GM23338 (cell line): ENCODE measurements around the gene HDAC9. TPM values are rescaled to one million over a fixed set of nuclear protein-coding genes. Genes with fewer than 3 reads are reported as not detected.

Source experiments
- ATAC-seq: fragments of 200-7000 bp; cut with Tn5 transposase; 3 replicates; pipeline ENCODE4 v1.9.1; 2020
- DNase-seq: peaks from one replicate; pipeline ENCODE4 v3.0.0-alpha.2; 2015; ENCODE audit warnings: low spot score
- H2AFZ ChIP-seq: fragments of 200-600 bp; sonication (generic); 2 replicates; pipeline ENCODE4 v1.8.0; 2016; ENCODE audit warnings: antibody characterized with exemption, mild to moderate bottlenecking, moderate library complexity
- H3F3A ChIP-seq: fragments of 200-600 bp; sonication (generic); replicated peaks from 2 replicates; pipeline ENCODE4 v1.8.0; 2017; ENCODE audit warnings: antibody characterized with exemption, mixed run types, low read depth
- H3K27ac ChIP-seq: fragments of 200-600 bp; sonication (generic); 2 replicates; pipeline ENCODE4 v1.6.1; 2016; ENCODE audit warnings: low read depth
- H3K27me3 ChIP-seq: fragments of 200-600 bp; sonication (generic); 2 replicates; pipeline ENCODE4 v1.8.0; 2016; ENCODE audit warnings: mild to moderate bottlenecking, mixed run types, moderate library complexity; ENCODE audit not compliant: insufficient read depth
- H3K36me3 ChIP-seq: fragments of 200-600 bp; sonication (generic); 2 replicates; pipeline ENCODE4 v1.8.0; 2016; ENCODE audit warnings: mild to moderate bottlenecking; ENCODE audit not compliant: insufficient read depth
- H3K4me1 ChIP-seq: fragments of 200-600 bp; sonication (generic); 2 replicates; pipeline ENCODE4 v1.8.0; 2016; ENCODE audit warnings: mild to moderate bottlenecking, moderate library complexity; ENCODE audit not compliant: insufficient read depth
- H3K4me2 ChIP-seq: fragments of 200-600 bp; sonication (generic); 2 replicates; pipeline ENCODE4 v1.7.1; 2017; ENCODE audit warnings: mixed run types
- H3K4me3 ChIP-seq: fragments of 200-600 bp; sonication (generic); 2 replicates; pipeline ENCODE4 v1.6.1; 2016; ENCODE audit warnings: mixed run types
- H3K79me2 ChIP-seq: fragments of 200-600 bp; sonication (generic); replicated peaks from 2 replicates; pipeline ENCODE4 v1.8.0; 2017; ENCODE audit warnings: mild to moderate bottlenecking; ENCODE audit not compliant: insufficient read depth
- H3K9me2 ChIP-seq: fragments of 200-600 bp; sonication (generic); 2 replicates; pipeline ENCODE4 v1.8.0; 2017; ENCODE audit not compliant: insufficient read depth
- H4K20me1 ChIP-seq: fragments of 200-600 bp; sonication (generic); replicated peaks from 2 replicates; pipeline ENCODE4 v1.8.0; 2017; ENCODE audit warnings: mild to moderate bottlenecking; ENCODE audit not compliant: insufficient read depth
- H3K27ac Mint-ChIP-seq: 2 replicates; pipeline ENCODE4 v1.8.0; 2020; ENCODE audit warnings: inconsistent platforms, mild to moderate bottlenecking, moderate library complexity, mixed read lengths
- H3K27me3 Mint-ChIP-seq: 3 replicates; pipeline ENCODE4 v1.8.0; 2022; ENCODE audit warnings: low read depth, mild to moderate bottlenecking, moderate library complexity, mixed read lengths, inconsistent platforms; ENCODE audit not compliant: insufficient read depth, poor library complexity
- H3K36me3 Mint-ChIP-seq: 3 replicates; pipeline ENCODE4 v1.8.0; 2021; ENCODE audit warnings: low read depth, mild to moderate bottlenecking, inconsistent platforms, moderate library complexity, mixed read lengths
- H3K4me1 Mint-ChIP-seq: 3 replicates; pipeline ENCODE4 v1.8.0; 2020; ENCODE audit warnings: mild to moderate bottlenecking, inconsistent platforms, mixed read lengths
- H3K4me3 Mint-ChIP-seq: 3 replicates; pipeline ENCODE4 v1.8.0; 2021; ENCODE audit warnings: moderate library complexity, mild to moderate bottlenecking, inconsistent platforms, mixed read lengths
- H3K9me3 Mint-ChIP-seq: 3 replicates; pipeline ENCODE4 v1.8.0; 2020; ENCODE audit warnings: moderate library complexity, mild to moderate bottlenecking, inconsistent platforms, mixed read lengths
- CREB1 ChIP-seq: fragments of 250-450 bp; sonication (Bioruptor Pico); IDR thresholded peaks from 2 replicates; pipeline ENCODE4 v1.5.0; 2020; ENCODE audit warnings: low read depth, mild to moderate bottlenecking, moderate library complexity
- EZH2 ChIP-seq: fragments of 200-600 bp; sonication (generic); IDR thresholded peaks from one replicate; pipeline ENCODE4 v1.8.0; 2017; ENCODE audit warnings: antibody characterized with exemption, mild to moderate bottlenecking, low read depth; ENCODE audit not compliant: unreplicated experiment
- EZH2phosphoT487 ChIP-seq: fragments of 200-600 bp; sonication (generic); IDR thresholded peaks from one replicate; pipeline ENCODE4 v1.8.1; 2018; ENCODE audit warnings: antibody characterized with exemption; ENCODE audit not compliant: unreplicated experiment
- JUNB ChIP-seq: IDR thresholded peaks from one replicate; pipeline ENCODE4 v1.6.1; 2016; ENCODE audit warnings: antibody characterized with exemption; ENCODE audit not compliant: unreplicated experiment
- NANOG ChIP-seq: IDR thresholded peaks from 2 replicates; pipeline ENCODE4 v1.6.1; 2016; ENCODE audit warnings: antibody characterized with exemption, borderline replicate concordance
- POLR2AphosphoS5 ChIP-seq: IDR thresholded peaks from 2 replicates; pipeline ENCODE4 v1.6.1; 2016; ENCODE audit warnings: antibody characterized with exemption, low read depth
- STAT1 ChIP-seq: IDR thresholded peaks from one replicate; pipeline ENCODE4 v1.6.1; 2016; ENCODE audit warnings: antibody characterized with exemption; ENCODE audit not compliant: unreplicated experiment
- ZNF114 ChIP-seq: fragments of 250-450 bp; sonication (Bioruptor Pico); IDR thresholded peaks from 2 replicates; pipeline ENCODE4 v1.5.0; 2020; ENCODE audit warnings: mild to moderate bottlenecking, moderate library complexity
- ZNF331 ChIP-seq: fragments of 250-450 bp; sonication (Bioruptor Pico); IDR thresholded peaks from 2 replicates; pipeline ENCODE4 v1.5.0; 2020; ENCODE audit warnings: low read depth, mild to moderate bottlenecking, moderate library complexity
- polyA plus RNA-seq: library from polyadenylated mRNA; unstranded; fragments of >200 nt; fragmentation: Nextera tagmentation; extraction: Ambion mirVana; gene quantifications from 2 replicates; pipeline ENCODE4 v1.2.1, GENCODE V29; 2016
- total RNA-seq: library from RNA; depleted of rRNA; stranded (reverse); fragments of >200 nt; shearing (Covaris generic); gene quantifications from 2 replicates; pipeline ENCODE4 v1.2.3, GENCODE V29; 2014
- TF ChIP-seq, protein P1 (sequence below): IDR thresholded peaks from 2 replicates; pipeline ENCODE4 v1.6.1; 2016; ENCODE audit warnings: antibody characterized with exemption
- TF ChIP-seq, protein P2 (sequence below), 2 experiments: fragments of 200-600 bp in 1 of 2; sonication (generic) in 1 of 2; conservative IDR thresholded peaks; 2 replicates each; pipeline versions ENCODE4 v1.5.1 to v1.6.1; 2016 to 2017; ENCODE audit warnings: antibody characterized with exemption in 2 of 2, low read depth in 2 of 2, mild to moderate bottlenecking in 2 of 2, moderate library complexity in 1 of 2
- TF ChIP-seq, protein P3 (sequence below): fragments of 250-450 bp; sonication (Bioruptor Pico); IDR thresholded peaks from 2 replicates; pipeline ENCODE4 v1.5.0; 2020; ENCODE audit warnings: mild to moderate bottlenecking, moderate library complexity
- TF ChIP-seq, protein P4 (sequence below): IDR thresholded peaks from one replicate; pipeline ENCODE4 v1.6.1; 2018; ENCODE audit warnings: antibody characterized with exemption; ENCODE audit not compliant: unreplicated experiment

HDAC9 gene
- total and polyA plus RNA-seq, 2 experiments from 2014 or later, result 8.3 to 18.5 TPM

DNA sequence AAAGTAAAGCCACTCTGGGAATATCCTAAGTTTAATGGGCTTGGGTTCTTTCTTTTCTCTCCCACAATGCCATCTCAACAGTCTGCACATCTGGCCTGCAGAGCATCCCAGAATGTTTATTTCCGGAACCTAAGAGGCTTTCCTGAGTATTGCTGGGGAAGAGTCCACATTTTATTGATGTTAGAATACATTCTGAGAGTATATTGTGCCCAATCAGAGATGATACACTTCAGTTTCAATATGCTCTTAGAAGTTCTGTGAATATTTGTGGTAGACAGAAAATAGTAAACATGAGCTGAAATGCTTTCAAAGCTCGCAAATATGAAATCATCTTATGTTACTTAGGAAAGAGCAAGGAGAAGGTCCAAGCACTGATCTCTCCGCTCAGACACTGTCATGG, 421.3 kb downstream of the HDAC9 start (continued):
- TF ChIP-seq ZNF331 (CRISPR knock-in tag), result no peak

DNA sequence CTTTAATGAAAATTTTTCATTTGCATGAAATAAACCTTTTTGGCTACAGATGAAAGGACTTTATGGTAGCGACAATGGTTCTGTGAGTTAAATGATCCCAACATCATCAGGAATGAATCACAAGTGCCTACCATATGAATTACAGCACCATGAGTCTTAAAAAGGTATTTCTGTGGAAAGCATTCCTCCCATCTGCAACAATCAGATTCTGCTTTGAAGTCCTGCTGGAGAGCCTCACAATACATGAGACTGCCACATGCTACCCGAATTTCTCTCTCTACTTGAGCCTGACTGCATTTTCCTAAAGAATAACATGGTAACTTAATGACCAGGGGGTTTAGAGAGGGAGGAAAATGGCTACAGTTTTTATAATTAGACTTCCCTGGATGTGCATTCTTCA, 431.6 kb downstream of the HDAC9 start:
- Histone ChIP-seq H4K20me1 (no peaks in the 10 kb centered on the region), H3K27ac (no peak overlapping the region), H3K79me2 (no peaks in the 10 kb centered on the region), H3K4me2 (no peak overlapping the region), H3K9me2 (no peaks in the 10 kb centered on the region), H3F3A (no peaks in the 10 kb centered on the region), H3K36me3 (no peaks in the 10 kb centered on the region), H3K27me3 (no peaks in the 10 kb centered on the region), H3K4me1 (no peaks in the 10 kb centered on the region), H3K4me3 (no peak overlapping the region), H2AFZ (no peak overlapping the region)
- H3K9me3 Mint-ChIP-seq, result no peaks in the 10 kb centered on the region
- H3K27me3 Mint-ChIP-seq, result no peaks in the 10 kb centered on the region
- no peak overlapping the region for H3K27ac Mint-ChIP-seq
- no peaks in the 10 kb centered on the region for H3K4me1 Mint-ChIP-seq
- TF ChIP-seq STAT1 (no peak), ZNF114 (CRISPR knock-in tag) (no peak), EZH2phosphoT487 (no peak), JUNB (no peak), EZH2 (no peak), NANOG (no peak), ZNF331 (CRISPR knock-in tag) (no peak), POLR2AphosphoS5 (no peak), CREB1 (CRISPR knock-in tag) (no peak)
- TF ChIP-seq, protein P1, sequence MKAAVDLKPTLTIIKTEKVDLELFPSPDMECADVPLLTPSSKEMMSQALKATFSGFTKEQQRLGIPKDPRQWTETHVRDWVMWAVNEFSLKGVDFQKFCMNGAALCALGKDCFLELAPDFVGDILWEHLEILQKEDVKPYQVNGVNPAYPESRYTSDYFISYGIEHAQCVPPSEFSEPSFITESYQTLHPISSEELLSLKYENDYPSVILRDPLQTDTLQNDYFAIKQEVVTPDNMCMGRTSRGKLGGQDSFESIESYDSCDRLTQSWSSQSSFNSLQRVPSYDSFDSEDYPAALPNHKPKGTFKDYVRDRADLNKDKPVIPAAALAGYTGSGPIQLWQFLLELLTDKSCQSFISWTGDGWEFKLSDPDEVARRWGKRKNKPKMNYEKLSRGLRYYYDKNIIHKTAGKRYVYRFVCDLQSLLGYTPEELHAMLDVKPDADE, result no peak
- TF ChIP-seq, protein P2, sequence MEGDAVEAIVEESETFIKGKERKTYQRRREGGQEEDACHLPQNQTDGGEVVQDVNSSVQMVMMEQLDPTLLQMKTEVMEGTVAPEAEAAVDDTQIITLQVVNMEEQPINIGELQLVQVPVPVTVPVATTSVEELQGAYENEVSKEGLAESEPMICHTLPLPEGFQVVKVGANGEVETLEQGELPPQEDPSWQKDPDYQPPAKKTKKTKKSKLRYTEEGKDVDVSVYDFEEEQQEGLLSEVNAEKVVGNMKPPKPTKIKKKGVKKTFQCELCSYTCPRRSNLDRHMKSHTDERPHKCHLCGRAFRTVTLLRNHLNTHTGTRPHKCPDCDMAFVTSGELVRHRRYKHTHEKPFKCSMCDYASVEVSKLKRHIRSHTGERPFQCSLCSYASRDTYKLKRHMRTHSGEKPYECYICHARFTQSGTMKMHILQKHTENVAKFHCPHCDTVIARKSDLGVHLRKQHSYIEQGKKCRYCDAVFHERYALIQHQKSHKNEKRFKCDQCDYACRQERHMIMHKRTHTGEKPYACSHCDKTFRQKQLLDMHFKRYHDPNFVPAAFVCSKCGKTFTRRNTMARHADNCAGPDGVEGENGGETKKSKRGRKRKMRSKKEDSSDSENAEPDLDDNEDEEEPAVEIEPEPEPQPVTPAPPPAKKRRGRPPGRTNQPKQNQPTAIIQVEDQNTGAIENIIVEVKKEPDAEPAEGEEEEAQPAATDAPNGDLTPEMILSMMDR (conservative IDR thresholded peaks at IDR 0.05; ENCODE audit: low read depth in 2 of 2), result no peak
- TF ChIP-seq, protein P3, sequence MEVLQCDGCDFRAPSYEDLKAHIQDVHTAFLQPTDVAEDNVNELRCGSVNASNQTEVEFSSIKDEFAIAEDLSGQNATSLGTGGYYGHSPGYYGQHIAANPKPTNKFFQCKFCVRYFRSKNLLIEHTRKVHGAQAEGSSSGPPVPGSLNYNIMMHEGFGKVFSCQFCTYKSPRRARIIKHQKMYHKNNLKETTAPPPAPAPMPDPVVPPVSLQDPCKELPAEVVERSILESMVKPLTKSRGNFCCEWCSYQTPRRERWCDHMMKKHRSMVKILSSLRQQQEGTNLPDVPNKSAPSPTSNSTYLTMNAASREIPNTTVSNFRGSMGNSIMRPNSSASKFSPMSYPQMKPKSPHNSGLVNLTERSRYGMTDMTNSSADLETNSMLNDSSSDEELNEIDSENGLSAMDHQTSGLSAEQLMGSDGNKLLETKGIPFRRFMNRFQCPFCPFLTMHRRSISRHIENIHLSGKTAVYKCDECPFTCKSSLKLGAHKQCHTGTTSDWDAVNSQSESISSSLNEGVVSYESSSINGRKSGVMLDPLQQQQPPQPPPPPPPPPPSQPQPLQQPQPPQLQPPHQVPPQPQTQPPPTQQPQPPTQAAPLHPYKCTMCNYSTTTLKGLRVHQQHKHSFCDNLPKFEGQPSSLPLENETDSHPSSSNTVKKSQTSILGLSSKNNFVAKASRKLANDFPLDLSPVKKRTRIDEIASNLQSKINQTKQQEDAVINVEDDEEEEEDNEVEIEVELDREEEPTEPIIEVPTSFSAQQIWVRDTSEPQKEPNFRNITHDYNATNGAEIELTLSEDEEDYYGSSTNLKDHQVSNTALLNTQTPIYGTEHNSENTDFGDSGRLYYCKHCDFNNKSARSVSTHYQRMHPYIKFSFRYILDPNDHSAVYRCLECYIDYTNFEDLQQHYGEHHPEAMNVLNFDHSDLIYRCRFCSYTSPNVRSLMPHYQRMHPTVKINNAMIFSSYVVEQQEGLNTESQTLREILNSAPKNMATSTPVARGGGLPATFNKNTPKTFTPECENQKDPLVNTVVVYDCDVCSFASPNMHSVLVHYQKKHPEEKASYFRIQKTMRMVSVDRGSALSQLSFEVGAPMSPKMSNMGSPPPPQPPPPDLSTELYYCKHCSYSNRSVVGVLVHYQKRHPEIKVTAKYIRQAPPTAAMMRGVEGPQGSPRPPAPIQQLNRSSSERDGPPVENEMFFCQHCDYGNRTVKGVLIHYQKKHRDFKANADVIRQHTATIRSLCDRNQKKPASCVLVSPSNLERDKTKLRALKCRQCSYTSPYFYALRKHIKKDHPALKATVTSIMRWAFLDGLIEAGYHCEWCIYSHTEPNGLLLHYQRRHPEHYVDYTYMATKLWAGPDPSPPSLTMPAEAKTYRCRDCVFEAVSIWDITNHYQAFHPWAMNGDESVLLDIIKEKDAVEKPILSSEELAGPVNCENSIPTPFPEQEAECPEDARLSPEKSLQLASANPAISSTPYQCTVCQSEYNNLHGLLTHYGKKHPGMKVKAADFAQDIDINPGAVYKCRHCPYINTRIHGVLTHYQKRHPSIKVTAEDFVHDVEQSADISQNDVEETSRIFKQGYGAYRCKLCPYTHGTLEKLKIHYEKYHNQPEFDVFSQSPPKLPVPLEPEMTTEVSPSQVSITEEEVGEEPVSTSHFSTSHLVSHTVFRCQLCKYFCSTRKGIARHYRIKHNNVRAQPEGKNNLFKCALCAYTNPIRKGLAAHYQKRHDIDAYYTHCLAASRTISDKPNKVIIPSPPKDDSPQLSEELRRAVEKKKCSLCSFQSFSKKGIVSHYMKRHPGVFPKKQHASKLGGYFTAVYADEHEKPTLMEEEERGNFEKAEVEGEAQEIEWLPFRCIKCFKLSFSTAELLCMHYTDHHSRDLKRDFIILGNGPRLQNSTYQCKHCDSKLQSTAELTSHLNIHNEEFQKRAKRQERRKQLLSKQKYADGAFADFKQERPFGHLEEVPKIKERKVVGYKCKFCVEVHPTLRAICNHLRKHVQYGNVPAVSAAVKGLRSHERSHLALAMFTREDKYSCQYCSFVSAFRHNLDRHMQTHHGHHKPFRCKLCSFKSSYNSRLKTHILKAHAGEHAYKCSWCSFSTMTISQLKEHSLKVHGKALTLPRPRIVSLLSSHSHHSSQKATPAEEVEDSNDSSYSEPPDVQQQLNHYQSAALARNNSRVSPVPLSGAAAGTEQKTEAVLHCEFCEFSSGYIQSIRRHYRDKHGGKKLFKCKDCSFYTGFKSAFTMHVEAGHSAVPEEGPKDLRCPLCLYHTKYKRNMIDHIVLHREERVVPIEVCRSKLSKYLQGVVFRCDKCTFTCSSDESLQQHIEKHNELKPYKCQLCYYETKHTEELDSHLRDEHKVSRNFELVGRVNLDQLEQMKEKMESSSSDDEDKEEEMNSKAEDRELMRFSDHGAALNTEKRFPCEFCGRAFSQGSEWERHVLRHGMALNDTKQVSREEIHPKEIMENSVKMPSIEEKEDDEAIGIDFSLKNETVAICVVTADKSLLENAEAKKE (CRISPR knock-in tag), result no peak
- TF ChIP-seq, protein P4, sequence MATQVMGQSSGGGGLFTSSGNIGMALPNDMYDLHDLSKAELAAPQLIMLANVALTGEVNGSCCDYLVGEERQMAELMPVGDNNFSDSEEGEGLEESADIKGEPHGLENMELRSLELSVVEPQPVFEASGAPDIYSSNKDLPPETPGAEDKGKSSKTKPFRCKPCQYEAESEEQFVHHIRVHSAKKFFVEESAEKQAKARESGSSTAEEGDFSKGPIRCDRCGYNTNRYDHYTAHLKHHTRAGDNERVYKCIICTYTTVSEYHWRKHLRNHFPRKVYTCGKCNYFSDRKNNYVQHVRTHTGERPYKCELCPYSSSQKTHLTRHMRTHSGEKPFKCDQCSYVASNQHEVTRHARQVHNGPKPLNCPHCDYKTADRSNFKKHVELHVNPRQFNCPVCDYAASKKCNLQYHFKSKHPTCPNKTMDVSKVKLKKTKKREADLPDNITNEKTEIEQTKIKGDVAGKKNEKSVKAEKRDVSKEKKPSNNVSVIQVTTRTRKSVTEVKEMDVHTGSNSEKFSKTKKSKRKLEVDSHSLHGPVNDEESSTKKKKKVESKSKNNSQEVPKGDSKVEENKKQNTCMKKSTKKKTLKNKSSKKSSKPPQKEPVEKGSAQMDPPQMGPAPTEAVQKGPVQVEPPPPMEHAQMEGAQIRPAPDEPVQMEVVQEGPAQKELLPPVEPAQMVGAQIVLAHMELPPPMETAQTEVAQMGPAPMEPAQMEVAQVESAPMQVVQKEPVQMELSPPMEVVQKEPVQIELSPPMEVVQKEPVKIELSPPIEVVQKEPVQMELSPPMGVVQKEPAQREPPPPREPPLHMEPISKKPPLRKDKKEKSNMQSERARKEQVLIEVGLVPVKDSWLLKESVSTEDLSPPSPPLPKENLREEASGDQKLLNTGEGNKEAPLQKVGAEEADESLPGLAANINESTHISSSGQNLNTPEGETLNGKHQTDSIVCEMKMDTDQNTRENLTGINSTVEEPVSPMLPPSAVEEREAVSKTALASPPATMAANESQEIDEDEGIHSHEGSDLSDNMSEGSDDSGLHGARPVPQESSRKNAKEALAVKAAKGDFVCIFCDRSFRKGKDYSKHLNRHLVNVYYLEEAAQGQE, result no peak
- no peak for ATAC-seq
- no peak overlapping the region for H3K4me3 Mint-ChIP-seq
- no peak for DNase-seq
- no peaks in the 10 kb centered on the region for H3K36me3 Mint-ChIP-seq
